Liver (tissue), 9 donors: ENCODE measurements around the gene ARMC12. TPM values are rescaled to one million over a fixed set of nuclear protein-coding genes. Genes with fewer than 3 reads are reported as not detected.

Experiments
- DNase-seq: peaks from one replicate; pipeline ENCODE4 v3.0.0-alpha.2; 2017; ENCODE audit warnings: low spot score
- H3K27ac ChIP-seq, 2 donors: one replicate each; pipeline ENCODE4 v1.7.0; 2013; ENCODE audit warnings: inconsistent platforms in 2 of 2, low read length in 2 of 2, control low read depth in 1 of 2, low read depth in 1 of 2, mild to moderate bottlenecking in 1 of 2
- H3K27me3 ChIP-seq, 4 donors: one replicate each; pipeline versions ENCODE4 v1.6.1 to v1.7.0; 2013; ENCODE audit warnings: low read length in 3 of 4, inconsistent platforms in 1 of 4, mild to moderate bottlenecking in 1 of 4, moderate library complexity in 1 of 4; ENCODE audit not compliant: control insufficient read depth in 4 of 4, insufficient read depth in 4 of 4
- H3K36me3 ChIP-seq, 4 donors: one replicate each; pipeline versions ENCODE4 v1.6.1 to v1.7.0; 2013; ENCODE audit warnings: low read length in 3 of 4, mild to moderate bottlenecking in 3 of 4, low read depth in 1 of 4, moderate library complexity in 1 of 4; ENCODE audit not compliant: control insufficient read depth in 4 of 4, insufficient read depth in 3 of 4
- H3K4me1 ChIP-seq, 4 donors: one replicate each; pipeline versions ENCODE4 v1.6.1 to v1.7.0; 2013; ENCODE audit warnings: low read length in 3 of 4, mild to moderate bottlenecking in 3 of 4, moderate library complexity in 1 of 4; ENCODE audit not compliant: control insufficient read depth in 4 of 4, insufficient read depth in 4 of 4
- H3K4me3 ChIP-seq, 3 donors: one replicate each; pipeline versions ENCODE4 v1.6.1 to v1.7.0; 2013; ENCODE audit warnings: low read length in 3 of 3, control low read depth in 1 of 3, low read depth in 1 of 3, mild to moderate bottlenecking in 1 of 3
- H3K9ac ChIP-seq, 2 donors: one replicate each; pipeline ENCODE4 v1.7.0; 2013; ENCODE audit warnings: low read length in 2 of 2, mild to moderate bottlenecking in 2 of 2, moderate library complexity in 2 of 2, control low read depth in 1 of 2, low read depth in 1 of 2
- H3K9me3 ChIP-seq, 4 donors: one replicate each; pipeline versions ENCODE4 v1.6.1 to v1.7.0; 2013; ENCODE audit warnings: low read length in 3 of 4; ENCODE audit not compliant: control insufficient read depth in 4 of 4
- ATF3 ChIP-seq: IDR thresholded peaks from 2 replicates; pipeline ENCODE4 v1.6.1; 2016; ENCODE audit warnings: antibody characterized with exemption
- CTCF ChIP-seq: fragments of 150-350 bp; IDR thresholded peaks from 2 replicates; pipeline ENCODE4 v1.5.1; 2017; ENCODE audit warnings: improper control_type of control experiment, low read depth, low read length; ENCODE audit not compliant: missing input control
- EGR1 ChIP-seq, 2 donors: IDR thresholded peaks; 2 replicates each; pipeline ENCODE4 v1.6.1; 2016 to 2018; ENCODE audit warnings: antibody characterized with exemption in 2 of 2, low read depth in 2 of 2
- FOXA1 ChIP-seq: IDR thresholded peaks from 2 replicates; pipeline ENCODE4 v1.6.1; 2016; ENCODE audit warnings: antibody characterized with exemption
- FOXA2 ChIP-seq: IDR thresholded peaks from 2 replicates; pipeline ENCODE4 v1.6.1; 2016; ENCODE audit warnings: antibody characterized with exemption
- GABPA ChIP-seq, 2 donors: IDR thresholded peaks in 1 of 2; conservative IDR thresholded peaks in 1 of 2; 2 replicates each; pipeline ENCODE4 v1.6.1; 2016; ENCODE audit warnings: antibody characterized with exemption in 2 of 2, mild to moderate bottlenecking in 1 of 2, moderate library complexity in 1 of 2
- HNF4A ChIP-seq, 2 donors: conservative IDR thresholded peaks; 2 replicates each; pipeline ENCODE4 v1.6.1; 2016; ENCODE audit warnings: antibody characterized with exemption in 2 of 2, mild to moderate bottlenecking in 2 of 2
- HNF4G ChIP-seq: IDR thresholded peaks from 2 replicates; pipeline ENCODE4 v1.6.1; 2016; ENCODE audit warnings: antibody characterized with exemption
- JUND ChIP-seq, 2 donors: IDR thresholded peaks; 2 replicates each; pipeline ENCODE4 v1.6.1; 2016; ENCODE audit warnings: antibody characterized with exemption in 2 of 2
- MAX ChIP-seq: IDR thresholded peaks from 2 replicates; pipeline ENCODE4 v1.6.1; 2016; ENCODE audit warnings: antibody characterized with exemption
- NR2F2 ChIP-seq: IDR thresholded peaks from 2 replicates; pipeline ENCODE4 v1.6.1; 2016; ENCODE audit warnings: antibody characterized with exemption
- RAD21 ChIP-seq, 2 donors: IDR thresholded peaks; 2 replicates each; pipeline ENCODE4 v1.6.1; 2016; ENCODE audit warnings: antibody characterized with exemption in 2 of 2, mild to moderate bottlenecking in 2 of 2
- RXRA ChIP-seq, 2 donors: IDR thresholded peaks; 2 replicates each; pipeline ENCODE4 v1.6.1; 2017 to 2018; ENCODE audit warnings: antibody characterized with exemption in 2 of 2, mild to moderate bottlenecking in 1 of 2
- SP1 ChIP-seq: IDR thresholded peaks from 2 replicates; pipeline ENCODE4 v1.6.1; 2018; ENCODE audit warnings: antibody characterized with exemption, mild to moderate bottlenecking
- TAF1 ChIP-seq: conservative IDR thresholded peaks from 2 replicates; pipeline ENCODE4 v1.6.1; 2016; ENCODE audit warnings: antibody characterized with exemption, mild to moderate bottlenecking
- YY1 ChIP-seq: IDR thresholded peaks from 2 replicates; pipeline ENCODE4 v1.6.1; 2016; ENCODE audit warnings: antibody characterized with exemption, mild to moderate bottlenecking
- WGBS: extraction: QIAGEN DNeasy Blood & Tissue Kit; methylation state at CpG from one replicate; pipeline ENCODE4 v1.1.7; 2013; 5-methylcytosine and 5-hydroxymethylcytosine counted together
- polyA plus RNA-seq, 2 donors: library from polyadenylated mRNA; stranded (reverse) in 1 of 2; unstranded in 1 of 2; fragments of 200-250 nt in 1 of 2; fragments of >200 nt in 1 of 2; fragmentation: Nextera tagmentation in 1 of 2; extraction: Ambion mirVana in 1 of 2; gene quantifications; one replicate each; pipeline versions ENCODE4 v1.2.1 to v1.2.3, GENCODE V29; 2013 to 2015
- total RNA-seq, 2 donors: library from RNA; depleted of rRNA; stranded (reverse); fragments of >200 nt; gene quantifications; one replicate each; pipeline ENCODE4 v1.2.3, GENCODE V29; 2014
- TF ChIP-seq, protein P1 (sequence below): IDR thresholded peaks from 2 replicates; pipeline ENCODE4 v1.6.1; 2016; ENCODE audit warnings: antibody characterized with exemption, mild to moderate bottlenecking
- TF ChIP-seq, protein P2 (sequence below): IDR thresholded peaks from 2 replicates; pipeline ENCODE4 v1.6.1; 2016; ENCODE audit warnings: antibody characterized with exemption
- donor health status: healthy.
- donor health status: healthy.
- donor health status: healthy.
- donor health status: healthy.
- donor health status: healthy.

The ARMC12 gene
- total and polyA plus RNA-seq, 4 donors, result 0.42 to 0.64 (median 0.43) TPM; not detected in 1

DNA sequence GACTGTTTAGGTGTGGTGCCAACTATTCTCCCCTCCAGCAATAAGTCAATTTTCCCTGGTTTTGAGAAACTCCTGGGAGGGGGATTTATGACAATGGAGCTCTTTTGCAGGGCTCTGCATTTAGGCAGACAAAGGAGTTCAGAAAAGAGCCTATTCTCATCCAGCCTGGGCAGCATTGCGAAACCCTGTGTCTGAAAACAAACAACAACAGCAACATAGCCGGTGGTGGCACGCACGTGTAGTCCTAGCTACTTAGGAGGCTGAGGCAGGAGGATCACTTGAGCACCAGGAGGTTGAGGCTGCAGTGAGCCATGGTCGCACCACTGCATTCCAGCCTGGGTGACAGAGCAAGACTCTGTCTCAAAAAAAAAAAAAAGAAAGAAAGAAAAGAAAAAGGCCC lies 53.9 kb downstream of the ARMC12 start:
- no peak for DNase-seq
- Histone ChIP-seq H3K9me3 (no peaks in the 10 kb centered on the region), H3K27ac (no peak overlapping the region), H3K27me3 (peaks cover 0 to 3% (median 0%) of the 10 kb centered on the region in 4 donors), H3K9ac (no peak overlapping the region), H3K4me1 (peaks cover 0 to 3% (median 2%) of the 10 kb centered on the region in 4 donors), H3K36me3 (no peaks in the 10 kb centered on the region), H3K4me3 (no peak overlapping the region)
- TF ChIP-seq JUND (IDR thresholded peaks at IDR 0.05), result no peak
- no peak for TF ChIP-seq MAX
- no peak for TF ChIP-seq ATF3
- TF ChIP-seq, protein P1, sequence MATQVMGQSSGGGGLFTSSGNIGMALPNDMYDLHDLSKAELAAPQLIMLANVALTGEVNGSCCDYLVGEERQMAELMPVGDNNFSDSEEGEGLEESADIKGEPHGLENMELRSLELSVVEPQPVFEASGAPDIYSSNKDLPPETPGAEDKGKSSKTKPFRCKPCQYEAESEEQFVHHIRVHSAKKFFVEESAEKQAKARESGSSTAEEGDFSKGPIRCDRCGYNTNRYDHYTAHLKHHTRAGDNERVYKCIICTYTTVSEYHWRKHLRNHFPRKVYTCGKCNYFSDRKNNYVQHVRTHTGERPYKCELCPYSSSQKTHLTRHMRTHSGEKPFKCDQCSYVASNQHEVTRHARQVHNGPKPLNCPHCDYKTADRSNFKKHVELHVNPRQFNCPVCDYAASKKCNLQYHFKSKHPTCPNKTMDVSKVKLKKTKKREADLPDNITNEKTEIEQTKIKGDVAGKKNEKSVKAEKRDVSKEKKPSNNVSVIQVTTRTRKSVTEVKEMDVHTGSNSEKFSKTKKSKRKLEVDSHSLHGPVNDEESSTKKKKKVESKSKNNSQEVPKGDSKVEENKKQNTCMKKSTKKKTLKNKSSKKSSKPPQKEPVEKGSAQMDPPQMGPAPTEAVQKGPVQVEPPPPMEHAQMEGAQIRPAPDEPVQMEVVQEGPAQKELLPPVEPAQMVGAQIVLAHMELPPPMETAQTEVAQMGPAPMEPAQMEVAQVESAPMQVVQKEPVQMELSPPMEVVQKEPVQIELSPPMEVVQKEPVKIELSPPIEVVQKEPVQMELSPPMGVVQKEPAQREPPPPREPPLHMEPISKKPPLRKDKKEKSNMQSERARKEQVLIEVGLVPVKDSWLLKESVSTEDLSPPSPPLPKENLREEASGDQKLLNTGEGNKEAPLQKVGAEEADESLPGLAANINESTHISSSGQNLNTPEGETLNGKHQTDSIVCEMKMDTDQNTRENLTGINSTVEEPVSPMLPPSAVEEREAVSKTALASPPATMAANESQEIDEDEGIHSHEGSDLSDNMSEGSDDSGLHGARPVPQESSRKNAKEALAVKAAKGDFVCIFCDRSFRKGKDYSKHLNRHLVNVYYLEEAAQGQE, result no peak
- no peak for TF ChIP-seq FOXA2
- no peak for TF ChIP-seq CTCF
- no peak for TF ChIP-seq RXRA (IDR thresholded peaks at IDR 0.05)
- TF ChIP-seq HNF4G, result no peak
- TF ChIP-seq TAF1, result no peak
- TF ChIP-seq, protein P2, sequence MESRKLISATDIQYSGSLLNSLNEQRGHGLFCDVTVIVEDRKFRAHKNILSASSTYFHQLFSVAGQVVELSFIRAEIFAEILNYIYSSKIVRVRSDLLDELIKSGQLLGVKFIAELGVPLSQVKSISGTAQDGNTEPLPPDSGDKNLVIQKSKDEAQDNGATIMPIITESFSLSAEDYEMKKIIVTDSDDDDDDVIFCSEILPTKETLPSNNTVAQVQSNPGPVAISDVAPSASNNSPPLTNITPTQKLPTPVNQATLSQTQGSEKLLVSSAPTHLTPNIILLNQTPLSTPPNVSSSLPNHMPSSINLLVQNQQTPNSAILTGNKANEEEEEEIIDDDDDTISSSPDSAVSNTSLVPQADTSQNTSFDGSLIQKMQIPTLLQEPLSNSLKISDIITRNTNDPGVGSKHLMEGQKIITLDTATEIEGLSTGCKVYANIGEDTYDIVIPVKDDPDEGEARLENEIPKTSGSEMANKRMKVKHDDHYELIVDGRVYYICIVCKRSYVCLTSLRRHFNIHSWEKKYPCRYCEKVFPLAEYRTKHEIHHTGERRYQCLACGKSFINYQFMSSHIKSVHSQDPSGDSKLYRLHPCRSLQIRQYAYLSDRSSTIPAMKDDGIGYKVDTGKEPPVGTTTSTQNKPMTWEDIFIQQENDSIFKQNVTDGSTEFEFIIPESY, result no peak
- TF ChIP-seq SP1, result no peak
- no peak for TF ChIP-seq FOXA1
- TF ChIP-seq EGR1 (IDR thresholded peaks at IDR 0.05; ENCODE audit: low read depth in 2 of 2), result no peak
- TF ChIP-seq RAD21 (IDR thresholded peaks at IDR 0.05), result no peak
- no peak for TF ChIP-seq HNF4A (conservative IDR thresholded peaks at IDR 0.05)
- TF ChIP-seq YY1, result no peak
- no peak for TF ChIP-seq GABPA (IDR thresholded peaks at IDR 0.05 in 1 of 2, conservative IDR thresholded peaks at IDR 0.05 in 1 of 2)
- no peak for TF ChIP-seq NR2F2
- WGBS, result 65% methylated on average over 5 of the region's 5 CpGs
